ENCODE data around the gene RCAN2. TPM values are rescaled to one million over a fixed set of nuclear protein-coding genes. Genes with fewer than 3 reads are reported as not detected.

Gene RCAN2
- total RNA-seq, 4 donors from 2014 or later: 4.7 to 23.1 (median 6.6) TPM

- H3K36me3 ChIP-seq: no peaks in the 10 kb centered on the region
- H3K9me3 ChIP-seq: no peaks in the 10 kb centered on the region
- no peaks in the 10 kb centered on the region for H3K27me3 ChIP-seq
- peak overlapping the region in 1 of 4 donors; percentile 25 for H3K27ac ChIP-seq
- no peak for DNase-seq
- H3K4me1 ChIP-seq: no peaks in the 10 kb centered on the region
- TF ChIP-seq POLR2A (IDR thresholded peaks at IDR 0.05) (no peak), CTCF (IDR thresholded peaks at IDR 0.05) (no peak)
- H3K4me3 ChIP-seq: no peak overlapping the region
Observed at GRCh38 chr6:46526607-46527006, 35.4 kb upstream of the RCAN2 start.

- Histone ChIP-seq H3K4me3 (no peak overlapping the region), H3K9me3 (no peaks in the 10 kb centered on the region), H3K36me3 (no peaks in the 10 kb centered on the region), H3K4me1 (no peaks in the 10 kb centered on the region), H3K27ac (no peak overlapping the region), H3K27me3 (no peaks in the 10 kb centered on the region)
- DNase-seq: no peak
- TF ChIP-seq CTCF (IDR thresholded peaks at IDR 0.05): no peak
- no peak for TF ChIP-seq POLR2A (IDR thresholded peaks at IDR 0.05)
Observed at GRCh38 chr6:46525583-46525982, 34.3 kb upstream of the RCAN2 start.

- Histone ChIP-seq H3K27me3 (no peaks in the 10 kb centered on the region), H3K4me1 (no peaks in the 10 kb centered on the region), H3K4me3 (no peak overlapping the region), H3K36me3 (no peaks in the 10 kb centered on the region), H3K9me3 (no peaks in the 10 kb centered on the region), H3K27ac (peak overlapping the region in 2 of 4 donors; percentile 18 to 54)
- DNase-seq: no peak
- no peak for TF ChIP-seq CTCF (IDR thresholded peaks at IDR 0.05)
- TF ChIP-seq POLR2A (IDR thresholded peaks at IDR 0.05): no peak
Observed at GRCh38 chr6:46521464-46521971, 30.3 kb upstream of the RCAN2 start.

- no peak for DNase-seq
- Histone ChIP-seq H3K36me3 (no peaks in the 10 kb centered on the region), H3K9me3 (no peaks in the 10 kb centered on the region), H3K27ac (no peak overlapping the region), H3K4me1 (no peaks in the 10 kb centered on the region), H3K4me3 (no peak overlapping the region), H3K27me3 (no peaks in the 10 kb centered on the region)
- no peak for TF ChIP-seq CTCF (IDR thresholded peaks at IDR 0.05)
Observed at GRCh38 chr6:46517202-46517601, 26.0 kb upstream of the RCAN2 start.

GRCh38 chr6:46513533-46513932 lies 22.3 kb upstream of the RCAN2 start:
- Histone ChIP-seq H3K36me3 (no peaks in the 10 kb centered on the region), H3K4me1 (peaks cover 0 to 7% (median 0%) of the 10 kb centered on the region in 4 donors), H3K4me3 (no peak overlapping the region), H3K9me3 (no peaks in the 10 kb centered on the region), H3K27ac (no peak overlapping the region), H3K27me3 (no peaks in the 10 kb centered on the region)
- no peak for TF ChIP-seq CTCF (IDR thresholded peaks at IDR 0.05)
- no peak for TF ChIP-seq POLR2A (IDR thresholded peaks at IDR 0.05)
- no peak for DNase-seq

GRCh38 chr6:46511320-46511719 lies 20.1 kb upstream of the RCAN2 start:
- TF ChIP-seq CTCF (IDR thresholded peaks at IDR 0.05) (no peak), POLR2A (IDR thresholded peaks at IDR 0.05) (no peak)
- Histone ChIP-seq H3K36me3 (no peaks in the 10 kb centered on the region), H3K4me1 (peaks cover 0 to 7% (median 0%) of the 10 kb centered on the region in 4 donors), H3K27ac (peak overlapping the region in 3 of 4 donors; percentile 15 to 58 (median 28)), H3K9me3 (no peaks in the 10 kb centered on the region), H3K27me3 (no peaks in the 10 kb centered on the region), H3K4me3 (no peak overlapping the region)
- DNase-seq: no peak
